CD14-positive monocyte (primary cell): Measurements from ENCODE around the gene CGNL1. TPM values are rescaled to one million over a fixed set of nuclear protein-coding genes. Genes with fewer than 3 reads are reported as not detected.

Experiments
- DNase-seq, 3 donors: peaks; one replicate each; pipeline ENCODE4 v3.0.0-alpha.2; 2011 to 2022
- H2AFZ ChIP-seq: 2 replicates; pipeline ENCODE4 v1.6.0; 2012; ENCODE audit warnings: mild to moderate bottlenecking, low read depth, low read length, inconsistent platforms; ENCODE audit not compliant: insufficient read depth, poor library complexity, severe bottlenecking
- H3K27ac ChIP-seq, 2 donors: 1 replicate in 1 of 2; 2 replicates in 1 of 2; pipeline ENCODE4 v1.5.1; 2012 to 2013; ENCODE audit warnings: low read length in 2 of 2, control low read depth in 1 of 2, inconsistent platforms in 1 of 2, low read depth in 1 of 2, mild to moderate bottlenecking in 1 of 2
- H3K27me3 ChIP-seq, 2 donors: one replicate each; pipeline versions ENCODE4 v1.6.0 to v1.6.1; 2011 to 2013; ENCODE audit warnings: low read length in 2 of 2; ENCODE audit not compliant: control insufficient read depth in 2 of 2, insufficient read depth in 2 of 2
- H3K36me3 ChIP-seq, 2 donors: replicated peaks in 1 of 2; 1 replicate in 1 of 2; 2 replicates in 1 of 2; pipeline versions ENCODE4 v1.5.1 to v1.6.1; 2012 to 2013; ENCODE audit warnings: low read length in 2 of 2, control low read depth in 1 of 2, inconsistent platforms in 1 of 2, mild to moderate bottlenecking in 1 of 2; ENCODE audit not compliant: insufficient read depth in 2 of 2, control insufficient read depth in 1 of 2
- H3K4me1 ChIP-seq, 2 donors: 1 replicate in 1 of 2; 2 replicates in 1 of 2; pipeline versions ENCODE4 v1.5.1 to v1.6.1; 2012 to 2013; ENCODE audit warnings: low read length in 2 of 2, control low read depth in 1 of 2, inconsistent platforms in 1 of 2, mild to moderate bottlenecking in 1 of 2, moderate library complexity in 1 of 2; ENCODE audit not compliant: insufficient read depth in 2 of 2, control insufficient read depth in 1 of 2
- H3K4me2 ChIP-seq: replicated peaks from 2 replicates; pipeline ENCODE3; 2012; ENCODE audit warnings: low read length, moderate library complexity, mild to moderate bottlenecking; ENCODE audit not compliant: poor library complexity, severe bottlenecking; ENCODE audit errors: extremely low read depth
- H3K4me3 ChIP-seq, 3 experiments: fragments of 200-600 bp in 1 of 3; sonication (generic) in 1 of 3; replicated peaks in 1 of 3; 1 replicate in 2 of 3; 2 replicates in 1 of 3; pipeline ENCODE4 v1.5.1; 2011 to 2013; ENCODE audit warnings: low read length in 3 of 3, mild to moderate bottlenecking in 3 of 3, control low read depth in 2 of 3, low read depth in 2 of 3, inconsistent platforms in 1 of 3, moderate library complexity in 1 of 3
- H3K79me2 ChIP-seq: 2 replicates; pipeline ENCODE4 v1.6.0; 2012; ENCODE audit warnings: mild to moderate bottlenecking, control low read depth, inconsistent platforms, low read length, moderate library complexity; ENCODE audit not compliant: insufficient read depth
- H3K9ac ChIP-seq: 2 replicates; pipeline ENCODE4 v1.6.0; 2017; ENCODE audit warnings: low read length, mild to moderate bottlenecking; ENCODE audit not compliant: insufficient read depth, poor library complexity, severe bottlenecking
- H3K9me3 ChIP-seq, 2 donors: replicated peaks in 1 of 2; 1 replicate in 1 of 2; 2 replicates in 1 of 2; pipeline versions ENCODE4 v1.5.1 to v1.6.1; 2012 to 2013; ENCODE audit warnings: low read length in 2 of 2, control low read depth in 1 of 2; ENCODE audit not compliant: control insufficient read depth in 1 of 2, insufficient read depth in 1 of 2
- H4K20me1 ChIP-seq: 2 replicates; pipeline ENCODE4 v1.6.0; 2012; ENCODE audit warnings: mild to moderate bottlenecking, low read length, control low read depth, moderate library complexity; ENCODE audit not compliant: insufficient read depth
- H3K27ac Mint-ChIP-seq, 7 donors: one replicate each; pipeline ENCODE4 v1.8.0; 2020; ENCODE audit warnings: mild to moderate bottlenecking in 7 of 7, mixed read lengths in 7 of 7, moderate library complexity in 6 of 7, inconsistent platforms in 2 of 7
- H3K27me3 Mint-ChIP-seq, 3 donors: one replicate each; pipeline ENCODE4 v1.8.0; 2021 to 2022; ENCODE audit warnings: low read depth in 3 of 3, mild to moderate bottlenecking in 3 of 3, mixed read lengths in 3 of 3, moderate library complexity in 3 of 3, inconsistent platforms in 1 of 3
- H3K36me3 Mint-ChIP-seq, 2 donors: one replicate each; pipeline ENCODE4 v1.8.0; 2020; ENCODE audit warnings: mixed read lengths in 2 of 2, inconsistent platforms in 1 of 2, mild to moderate bottlenecking in 1 of 2
- H3K4me1 Mint-ChIP-seq: one replicate; pipeline ENCODE4 v1.8.0; 2020; ENCODE audit warnings: mild to moderate bottlenecking, mixed read lengths
- H3K4me3 Mint-ChIP-seq, 2 donors: one replicate each; pipeline ENCODE4 v1.8.0; 2020; ENCODE audit warnings: mild to moderate bottlenecking in 2 of 2, mixed read lengths in 2 of 2, moderate library complexity in 1 of 2
- H3K9me3 Mint-ChIP-seq, 7 donors: one replicate each; pipeline ENCODE4 v1.8.0; 2020 to 2022; ENCODE audit warnings: mixed read lengths in 7 of 7, mild to moderate bottlenecking in 6 of 7, moderate library complexity in 6 of 7, inconsistent platforms in 2 of 7
- CTCF ChIP-seq: fragments of 200-600 bp; IDR thresholded peaks from one replicate; pipeline ENCODE4 v1.8.0; 2022; ENCODE audit warnings: antibody characterized with exemption, mild to moderate bottlenecking
- WGBS: methylation state at CpG from one replicate; pipeline ENCODE4 v1.1.5; 2013; ENCODE audit warnings: missing lambda C conversion rate; ENCODE audit not compliant: insufficient coverage; 5-methylcytosine and 5-hydroxymethylcytosine counted together
- intact Hi-C, 2 donors: fragments of 100-400 bp; cut with micrococcal nuclease; formaldehyde crosslinking; loops; one replicate each; pipeline versions ENCODE4 v1.15.0 to v1.15.1; 2023
- polyA plus RNA-seq, 3 donors: library from polyadenylated mRNA; depleted of rRNA in 1 of 3; unstranded in 2 of 3; stranded (reverse) in 1 of 3; fragments of 300-500 nt in 2 of 3; fragments of >200 nt in 1 of 3; fragmentation: Illumina TruSeq in 2 of 3; gene quantifications; 1 replicate in 2 of 3; 2 replicates in 1 of 3; pipeline ENCODE4 v1.2.3, GENCODE V29; 2012 to 2021

The CGNL1 gene
- polyA plus RNA-seq, 3 donors = not detected

GRCh38 chr15:57356636-57357035 is 19.7 kb upstream of the CGNL1 start:
- H3K36me3 ChIP-seq = no peaks in the 10 kb centered on the region
- no peak overlapping the region for H3K27ac ChIP-seq
- H3K27me3 ChIP-seq = no peaks in the 10 kb centered on the region
- no peak for DNase-seq
- peaks cover 0 to 9% (median 1%) of the 10 kb centered on the region in 7 donors for H3K9me3 Mint-ChIP-seq
- no peak overlapping the region for H3K4me3 ChIP-seq
- H3K27ac Mint-ChIP-seq = no peak overlapping the region
- H3K4me3 Mint-ChIP-seq = no peak overlapping the region
- peaks cover 3 to 6% (median 6%) of the 10 kb centered on the region in 3 donors for H3K27me3 Mint-ChIP-seq
- no peaks in the 10 kb centered on the region for H3K9me3 ChIP-seq
- no peak overlapping the region for H2AFZ ChIP-seq
- no peak overlapping the region for H3K9ac ChIP-seq
- H3K4me1 Mint-ChIP-seq = peaks cover 16% of the 10 kb centered on the region
- intact Hi-C loops = no loop called here
- no peak for TF ChIP-seq CTCF
- no peaks in the 10 kb centered on the region for H4K20me1 ChIP-seq
- no peaks in the 10 kb centered on the region for H3K4me1 ChIP-seq
- no peaks in the 10 kb centered on the region for H3K79me2 ChIP-seq
- 96% methylated on average over 3 of the region's 4 CpGs for WGBS
- no peak overlapping the region for H3K4me2 ChIP-seq
- no peaks in the 10 kb centered on the region for H3K36me3 Mint-ChIP-seq

GRCh38 chr15:57357799-57358198 is 18.5 kb upstream of the CGNL1 start:
- H3K9ac ChIP-seq = no peak overlapping the region
- H3K9me3 Mint-ChIP-seq = peaks cover 0 to 9% (median 1%) of the 10 kb centered on the region in 7 donors
- intact Hi-C loops = no loop called here
- no peak overlapping the region for H3K4me3 Mint-ChIP-seq
- no peaks in the 10 kb centered on the region for H3K27me3 ChIP-seq
- no peaks in the 10 kb centered on the region for H3K4me1 ChIP-seq
- no peak for DNase-seq
- WGBS = no CpG with 5 or more reads among the region's 1 CpG
- H4K20me1 ChIP-seq = no peaks in the 10 kb centered on the region
- H3K36me3 Mint-ChIP-seq = no peaks in the 10 kb centered on the region
- no peaks in the 10 kb centered on the region for H3K36me3 ChIP-seq
- no peaks in the 10 kb centered on the region for H3K9me3 ChIP-seq
- no peak for TF ChIP-seq CTCF
- no peak overlapping the region for H3K4me2 ChIP-seq
- H2AFZ ChIP-seq = no peak overlapping the region
- H3K79me2 ChIP-seq = no peaks in the 10 kb centered on the region
- no peak overlapping the region for H3K27ac ChIP-seq
- H3K27ac Mint-ChIP-seq = no peak overlapping the region
- H3K4me3 ChIP-seq = no peak overlapping the region
- peaks cover 3 to 6% (median 6%) of the 10 kb centered on the region in 3 donors for H3K27me3 Mint-ChIP-seq
- H3K4me1 Mint-ChIP-seq = peaks cover 8% of the 10 kb centered on the region
